ENCODE results near the gene ACTL8.

The ACTL8 gene

DNA sequence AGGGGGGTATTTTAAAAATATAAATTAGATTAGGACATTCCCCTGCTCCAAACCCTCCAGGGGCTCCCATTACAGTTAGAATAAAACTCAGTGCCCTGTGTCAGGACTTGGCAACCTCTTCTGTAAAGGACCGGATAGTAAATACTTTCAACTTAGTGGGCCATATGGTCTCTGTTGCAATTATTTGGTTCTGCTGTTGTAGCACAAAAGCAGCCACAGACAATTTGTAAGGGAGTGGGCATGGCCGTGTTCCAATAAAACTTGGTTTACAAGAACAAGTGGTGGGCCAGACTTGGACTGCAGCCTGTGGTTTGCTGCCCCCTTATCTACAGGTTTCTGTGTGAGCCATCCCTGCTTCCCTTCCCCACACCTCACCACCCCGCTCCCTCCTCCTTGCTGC is 92.0 kb downstream of the ACTL8 start:
- TF ChIP-seq CTCF (IDR thresholded peaks at IDR 0.05), result no peak

- TF ChIP-seq CTCF (IDR thresholded peaks at IDR 0.05), result no peak
These were observed 94.1 kb downstream of the ACTL8 start for GRCh38 chr1:17849216-17849615.

DNA sequence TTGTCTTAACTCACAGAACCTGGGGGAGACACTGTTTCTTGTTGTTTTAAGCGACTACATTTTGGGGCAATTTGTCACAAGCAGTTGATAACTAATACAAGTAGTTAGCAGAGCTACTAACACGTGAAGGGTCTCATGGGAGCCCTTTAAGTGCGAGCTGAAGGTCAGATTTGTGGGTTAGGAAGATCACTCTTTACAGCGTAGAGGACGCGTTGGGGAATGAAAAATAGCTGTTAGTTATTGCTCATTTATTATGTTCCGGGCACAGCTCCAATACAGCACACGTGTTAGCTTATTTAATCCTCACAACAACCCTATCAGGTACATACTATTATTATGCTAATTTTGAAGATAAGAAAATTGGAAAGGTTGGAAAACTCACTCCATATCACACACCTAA is 95.9 kb downstream of the ACTL8 start:
- no peak for TF ChIP-seq CTCF (IDR thresholded peaks at IDR 0.05)

DNA sequence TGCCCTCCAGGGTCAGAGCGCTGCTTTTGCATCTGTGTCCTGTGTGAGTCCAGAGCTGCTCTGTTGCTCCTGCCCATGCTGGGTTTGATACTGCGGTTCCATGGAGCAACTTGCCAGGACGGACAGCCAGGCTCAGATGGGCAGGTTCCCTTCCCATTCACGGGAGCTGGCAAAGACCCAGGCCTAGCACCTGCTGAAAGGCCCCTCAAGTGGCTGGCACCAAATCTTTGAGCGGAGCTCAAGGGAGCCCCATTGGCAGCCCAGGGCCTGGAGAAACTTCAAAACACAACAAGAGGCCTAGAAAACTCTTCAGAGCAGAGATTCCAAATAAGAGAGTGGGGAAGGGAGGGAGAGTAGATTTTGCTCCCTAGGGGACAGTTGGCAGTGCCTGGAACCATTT is 97.2 kb downstream of the ACTL8 start:
- TF ChIP-seq CTCF (IDR thresholded peaks at IDR 0.05), result no peak

DNA sequence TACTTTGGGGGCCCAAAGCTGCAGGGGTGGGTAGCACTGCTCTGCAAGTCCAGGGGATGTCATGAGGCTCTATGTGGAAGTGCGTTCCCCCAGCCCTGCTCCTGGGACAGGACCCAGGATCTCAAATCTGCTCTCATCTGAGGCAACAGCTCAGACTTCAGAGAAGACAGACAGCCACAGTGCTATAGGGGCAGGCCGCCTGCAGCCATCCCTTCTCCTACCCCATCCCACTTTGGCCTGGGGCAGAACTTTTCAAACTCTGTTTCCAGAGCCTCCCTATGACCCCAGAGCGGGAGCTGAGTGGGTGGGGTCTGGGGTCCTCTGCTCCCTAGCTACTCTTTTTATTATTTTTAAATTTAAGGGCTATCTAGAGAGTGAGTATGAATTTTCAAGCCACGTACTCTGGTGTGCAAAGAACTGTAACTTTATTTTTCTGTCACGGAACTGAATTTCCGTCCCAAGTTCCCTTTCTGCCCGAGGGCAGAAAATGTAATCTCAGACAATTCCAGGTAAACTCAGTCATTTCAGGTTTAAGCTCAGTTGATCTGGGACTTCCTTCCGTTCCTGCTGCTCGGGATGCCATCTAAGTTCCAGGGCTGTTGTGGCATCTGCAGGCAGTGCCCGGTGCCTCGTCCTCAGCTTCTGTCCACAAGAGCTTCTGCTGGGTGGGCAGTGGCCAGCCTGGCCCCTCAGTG is 98.3 kb downstream of the ACTL8 start:
- TF ChIP-seq CTCF (IDR thresholded peaks at IDR 0.05), result no peak

DNA sequence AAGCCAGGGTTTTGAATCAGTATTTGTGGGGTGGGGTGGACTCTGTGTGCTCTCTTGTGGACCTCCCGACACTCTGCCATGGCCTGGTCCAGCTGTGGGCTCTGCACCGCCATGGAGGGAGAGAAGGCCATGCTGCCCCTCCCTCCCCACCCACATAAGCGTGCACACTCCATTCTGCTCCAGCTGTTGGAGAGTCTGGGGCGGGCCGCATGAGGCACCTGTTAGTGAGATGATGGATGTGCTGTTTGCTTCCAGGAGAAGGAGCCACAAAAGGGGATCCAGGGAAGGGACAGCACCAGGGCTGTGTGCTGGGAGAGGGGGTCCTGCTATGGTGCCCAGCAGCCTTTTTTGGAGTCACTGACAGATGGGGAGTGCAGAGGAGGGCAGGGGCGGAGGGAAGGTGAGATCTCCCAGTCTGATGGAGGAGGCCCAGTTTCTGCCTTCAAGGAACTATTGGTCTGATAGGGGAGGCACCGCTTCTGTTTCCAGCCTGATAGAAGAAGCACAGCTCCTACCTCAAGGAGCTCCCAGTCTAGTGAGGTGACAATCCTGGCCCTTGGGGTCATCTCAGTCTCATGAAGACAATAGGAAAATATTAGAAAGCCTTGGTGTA is 101.5 kb downstream of the ACTL8 start:
- TF ChIP-seq CTCF (IDR thresholded peaks at IDR 0.05), result no peak

- no peak for TF ChIP-seq CTCF (IDR thresholded peaks at IDR 0.05)
These were observed 102.0 kb downstream of the ACTL8 start for GRCh38 chr1:17857109-17857499.

Measured in LNCAP (cell line).